Liver (tissue), 9 donors: ENCODE measurements around the gene ENG. TPM values are rescaled to one million over a fixed set of nuclear protein-coding genes. Genes with fewer than 3 reads are reported as not detected.

Experiments used
- DNase-seq: peaks from one replicate; pipeline ENCODE4 v3.0.0-alpha.2; 2017; ENCODE audit warnings: low spot score
- H3K27ac ChIP-seq, 2 donors: one replicate each; pipeline ENCODE4 v1.7.0; 2013; ENCODE audit warnings: inconsistent platforms in 2 of 2, low read length in 2 of 2, control low read depth in 1 of 2, low read depth in 1 of 2, mild to moderate bottlenecking in 1 of 2
- H3K27me3 ChIP-seq, 4 donors: one replicate each; pipeline versions ENCODE4 v1.6.1 to v1.7.0; 2013; ENCODE audit warnings: low read length in 3 of 4, inconsistent platforms in 1 of 4, mild to moderate bottlenecking in 1 of 4, moderate library complexity in 1 of 4; ENCODE audit not compliant: control insufficient read depth in 4 of 4, insufficient read depth in 4 of 4
- H3K36me3 ChIP-seq, 4 donors: one replicate each; pipeline versions ENCODE4 v1.6.1 to v1.7.0; 2013; ENCODE audit warnings: low read length in 3 of 4, mild to moderate bottlenecking in 3 of 4, low read depth in 1 of 4, moderate library complexity in 1 of 4; ENCODE audit not compliant: control insufficient read depth in 4 of 4, insufficient read depth in 3 of 4
- H3K4me1 ChIP-seq, 4 donors: one replicate each; pipeline versions ENCODE4 v1.6.1 to v1.7.0; 2013; ENCODE audit warnings: low read length in 3 of 4, mild to moderate bottlenecking in 3 of 4, moderate library complexity in 1 of 4; ENCODE audit not compliant: control insufficient read depth in 4 of 4, insufficient read depth in 4 of 4
- H3K4me3 ChIP-seq, 3 donors: one replicate each; pipeline versions ENCODE4 v1.6.1 to v1.7.0; 2013; ENCODE audit warnings: low read length in 3 of 3, control low read depth in 1 of 3, low read depth in 1 of 3, mild to moderate bottlenecking in 1 of 3
- H3K9ac ChIP-seq, 2 donors: one replicate each; pipeline ENCODE4 v1.7.0; 2013; ENCODE audit warnings: low read length in 2 of 2, mild to moderate bottlenecking in 2 of 2, moderate library complexity in 2 of 2, control low read depth in 1 of 2, low read depth in 1 of 2
- H3K9me3 ChIP-seq, 4 donors: one replicate each; pipeline versions ENCODE4 v1.6.1 to v1.7.0; 2013; ENCODE audit warnings: low read length in 3 of 4; ENCODE audit not compliant: control insufficient read depth in 4 of 4
- ATF3 ChIP-seq: IDR thresholded peaks from 2 replicates; pipeline ENCODE4 v1.6.1; 2016; ENCODE audit warnings: antibody characterized with exemption
- EGR1 ChIP-seq, 2 donors: IDR thresholded peaks; 2 replicates each; pipeline ENCODE4 v1.6.1; 2016 to 2018; ENCODE audit warnings: antibody characterized with exemption in 2 of 2, low read depth in 2 of 2
- FOXA1 ChIP-seq: IDR thresholded peaks from 2 replicates; pipeline ENCODE4 v1.6.1; 2016; ENCODE audit warnings: antibody characterized with exemption
- FOXA2 ChIP-seq: IDR thresholded peaks from 2 replicates; pipeline ENCODE4 v1.6.1; 2016; ENCODE audit warnings: antibody characterized with exemption
- HNF4A ChIP-seq, 2 donors: conservative IDR thresholded peaks; 2 replicates each; pipeline ENCODE4 v1.6.1; 2016; ENCODE audit warnings: antibody characterized with exemption in 2 of 2, mild to moderate bottlenecking in 2 of 2
- JUND ChIP-seq, 2 donors: IDR thresholded peaks; 2 replicates each; pipeline ENCODE4 v1.6.1; 2016; ENCODE audit warnings: antibody characterized with exemption in 2 of 2
- MAX ChIP-seq: IDR thresholded peaks from 2 replicates; pipeline ENCODE4 v1.6.1; 2016; ENCODE audit warnings: antibody characterized with exemption
- NR2F2 ChIP-seq: IDR thresholded peaks from 2 replicates; pipeline ENCODE4 v1.6.1; 2016; ENCODE audit warnings: antibody characterized with exemption
- RAD21 ChIP-seq, 2 donors: IDR thresholded peaks; 2 replicates each; pipeline ENCODE4 v1.6.1; 2016; ENCODE audit warnings: antibody characterized with exemption in 2 of 2, mild to moderate bottlenecking in 2 of 2
- REST ChIP-seq: IDR thresholded peaks from 2 replicates; pipeline ENCODE4 v1.6.1; 2016; ENCODE audit warnings: antibody characterized with exemption, mild to moderate bottlenecking
- RXRA ChIP-seq, 2 donors: IDR thresholded peaks; 2 replicates each; pipeline ENCODE4 v1.6.1; 2017 to 2018; ENCODE audit warnings: antibody characterized with exemption in 2 of 2, mild to moderate bottlenecking in 1 of 2
- SP1 ChIP-seq: IDR thresholded peaks from 2 replicates; pipeline ENCODE4 v1.6.1; 2018; ENCODE audit warnings: antibody characterized with exemption, mild to moderate bottlenecking
- YY1 ChIP-seq: IDR thresholded peaks from 2 replicates; pipeline ENCODE4 v1.6.1; 2016; ENCODE audit warnings: antibody characterized with exemption, mild to moderate bottlenecking
- ZBTB33 ChIP-seq: IDR thresholded peaks from 2 replicates; pipeline ENCODE4 v1.6.1; 2016; ENCODE audit warnings: antibody characterized with exemption
- WGBS: extraction: QIAGEN DNeasy Blood & Tissue Kit; methylation state at CpG from one replicate; pipeline ENCODE4 v1.1.7; 2013; 5-methylcytosine and 5-hydroxymethylcytosine counted together
- polyA plus RNA-seq, 2 donors: library from polyadenylated mRNA; stranded (reverse) in 1 of 2; unstranded in 1 of 2; fragments of 200-250 nt in 1 of 2; fragments of >200 nt in 1 of 2; fragmentation: Nextera tagmentation in 1 of 2; extraction: Ambion mirVana in 1 of 2; gene quantifications; one replicate each; pipeline versions ENCODE4 v1.2.1 to v1.2.3, GENCODE V29; 2013 to 2015
- total RNA-seq, 2 donors: library from RNA; depleted of rRNA; stranded (reverse); fragments of >200 nt; gene quantifications; one replicate each; pipeline ENCODE4 v1.2.3, GENCODE V29; 2014
- donor health status: healthy.
- donor health status: healthy.
- donor health status: healthy.
- donor health status: healthy.
- donor health status: healthy.

The ENG gene
- total and polyA plus RNA-seq, 4 donors = 12.8 to 91.3 (median 24.2) TPM

- no peak overlapping the region for H3K9ac ChIP-seq
- H3K27me3 ChIP-seq = no peaks in the 10 kb centered on the region
- H3K36me3 ChIP-seq = no peaks in the 10 kb centered on the region
- H3K9me3 ChIP-seq = peaks cover 0 to 9% (median 1%) of the 10 kb centered on the region in 4 donors
- no peak overlapping the region for H3K4me3 ChIP-seq
- 81% methylated on average over 16 of the region's 16 CpGs for WGBS
- peak overlapping the region; percentile 2 to 39 for H3K27ac ChIP-seq
- peaks cover 0 to 4% (median 0%) of the 10 kb centered on the region in 4 donors for H3K4me1 ChIP-seq
- DNase-seq = no peak
- no peak for TF ChIP-seq REST
- peak; percentile 26 for TF ChIP-seq SP1
- TF ChIP-seq RXRA (IDR thresholded peaks at IDR 0.05) = peak in 1 of 2 donors; percentile 16
- no peak for TF ChIP-seq ATF3
- no peak for TF ChIP-seq RAD21 (IDR thresholded peaks at IDR 0.05)
- TF ChIP-seq NR2F2 = peak; percentile 94
Measured at GRCh38 chr9:127844821-127845359, 9.6 kb downstream of the ENG start.

- TF ChIP-seq RXRA (IDR thresholded peaks at IDR 0.05) = no peak
- peak in 1 of 2 donors; percentile 5 for TF ChIP-seq HNF4A (conservative IDR thresholded peaks at IDR 0.05)
- H3K4me1 ChIP-seq = peaks cover 9 to 19% (median 13%) of the 10 kb centered on the region in 4 donors
- peak overlapping the region in 1 of 2 donors; percentile 5 for H3K27ac ChIP-seq
- WGBS = 79% methylated on average over 15 of the region's 15 CpGs
- H3K9me3 ChIP-seq = no peaks in the 10 kb centered on the region
- H3K4me3 ChIP-seq = no peak overlapping the region
- no peaks in the 10 kb centered on the region for H3K27me3 ChIP-seq
- DNase-seq = no peak
- H3K9ac ChIP-seq = no peak overlapping the region
- no peaks in the 10 kb centered on the region for H3K36me3 ChIP-seq
Measured at GRCh38 chr9:127841087-127841835, 13.2 kb downstream of the ENG start.

GRCh38 chr9:127838375-127839078, 15.9 kb downstream of the ENG start:
- no peak for DNase-seq
- Histone ChIP-seq H3K9me3 (no peaks in the 10 kb centered on the region), H3K4me1 (peaks cover 13 to 23% (median 15%) of the 10 kb centered on the region in 4 donors), H3K27ac (peak overlapping the region; percentile 66 to 91), H3K9ac (peak overlapping the region in 1 of 2 donors; percentile 9), H3K36me3 (no peaks in the 10 kb centered on the region), H3K4me3 (peak overlapping the region in 1 of 3 donors; percentile 7), H3K27me3 (no peaks in the 10 kb centered on the region)
- 18% methylated on average over 18 of the region's 18 CpGs for WGBS
- peak; percentile 92 for TF ChIP-seq YY1
- TF ChIP-seq EGR1 (IDR thresholded peaks at IDR 0.05; ENCODE audit: low read depth in 2 of 2) = peak in 1 of 2 donors; percentile 43
- peak; percentile 28 for TF ChIP-seq ZBTB33
- peak; percentile 53 to 65 for TF ChIP-seq HNF4A (conservative IDR thresholded peaks at IDR 0.05)
- TF ChIP-seq NR2F2 = peak; percentile 98
- no peak for TF ChIP-seq ATF3
- TF ChIP-seq JUND (IDR thresholded peaks at IDR 0.05) = peak in 1 of 2 donors; percentile 31
- TF ChIP-seq MAX = peak; percentile 64
- TF ChIP-seq REST = peak; percentile 73
- TF ChIP-seq FOXA1 = no peak
- TF ChIP-seq RXRA (IDR thresholded peaks at IDR 0.05) = peak; percentile 82 to 88
- TF ChIP-seq SP1 = peak; percentile 93
- no peak for TF ChIP-seq FOXA2
